ENCODE measurements around the gene FBXO31.

Gene FBXO31

DNA sequence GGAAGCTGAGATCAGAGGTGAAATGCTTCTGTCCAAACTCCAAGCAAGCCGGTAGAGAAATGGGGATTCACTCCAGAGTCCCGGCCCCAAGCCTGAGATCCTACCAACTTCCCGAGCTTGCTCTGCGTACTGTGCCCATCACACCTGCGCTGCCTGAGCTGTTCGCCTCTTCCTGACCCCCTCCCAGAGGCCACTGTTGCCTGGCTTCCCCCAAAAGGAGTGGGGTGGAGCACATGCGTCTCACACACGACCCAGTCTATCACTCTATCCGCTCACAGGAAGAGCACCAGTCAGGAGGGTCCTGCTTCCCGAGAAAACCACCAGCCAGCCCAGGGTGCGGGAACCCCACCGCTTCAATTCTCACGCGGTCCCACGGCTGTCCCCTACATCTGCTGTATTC is 52.9 kb downstream of the FBXO31 start:
- no peak overlapping the region for H3K4me3 ChIP-seq (ENCODE audit: low read length)
- no peak for DNase-seq (ENCODE audit: low read depth)
- TF ChIP-seq, protein P1, sequence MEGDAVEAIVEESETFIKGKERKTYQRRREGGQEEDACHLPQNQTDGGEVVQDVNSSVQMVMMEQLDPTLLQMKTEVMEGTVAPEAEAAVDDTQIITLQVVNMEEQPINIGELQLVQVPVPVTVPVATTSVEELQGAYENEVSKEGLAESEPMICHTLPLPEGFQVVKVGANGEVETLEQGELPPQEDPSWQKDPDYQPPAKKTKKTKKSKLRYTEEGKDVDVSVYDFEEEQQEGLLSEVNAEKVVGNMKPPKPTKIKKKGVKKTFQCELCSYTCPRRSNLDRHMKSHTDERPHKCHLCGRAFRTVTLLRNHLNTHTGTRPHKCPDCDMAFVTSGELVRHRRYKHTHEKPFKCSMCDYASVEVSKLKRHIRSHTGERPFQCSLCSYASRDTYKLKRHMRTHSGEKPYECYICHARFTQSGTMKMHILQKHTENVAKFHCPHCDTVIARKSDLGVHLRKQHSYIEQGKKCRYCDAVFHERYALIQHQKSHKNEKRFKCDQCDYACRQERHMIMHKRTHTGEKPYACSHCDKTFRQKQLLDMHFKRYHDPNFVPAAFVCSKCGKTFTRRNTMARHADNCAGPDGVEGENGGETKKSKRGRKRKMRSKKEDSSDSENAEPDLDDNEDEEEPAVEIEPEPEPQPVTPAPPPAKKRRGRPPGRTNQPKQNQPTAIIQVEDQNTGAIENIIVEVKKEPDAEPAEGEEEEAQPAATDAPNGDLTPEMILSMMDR (IDR thresholded peaks at IDR 0.05; ENCODE audit: insufficient read depth, low read depth, low read length, missing control alignments) = no peak

GRCh38 chr16:87330257-87330624 is 53.3 kb downstream of the FBXO31 start:
- TF ChIP-seq, protein P1 (IDR thresholded peaks at IDR 0.05; ENCODE audit: insufficient read depth, low read depth, low read length, missing control alignments) = no peak
- no peak for DNase-seq (ENCODE audit: low read depth)
- no peak overlapping the region for H3K4me3 ChIP-seq (ENCODE audit: low read length)

GRCh38 chr16:87329436-87330256 is 53.9 kb downstream of the FBXO31 start:
- TF ChIP-seq, protein P1 (IDR thresholded peaks at IDR 0.05; ENCODE audit: insufficient read depth, low read depth, low read length, missing control alignments) = no peak
- DNase-seq (ENCODE audit: low read depth) = no peak
- no peak overlapping the region for H3K4me3 ChIP-seq (ENCODE audit: low read length)

GRCh38 chr16:87328846-87329245 is 54.7 kb downstream of the FBXO31 start:
- TF ChIP-seq, protein P1 (IDR thresholded peaks at IDR 0.05; ENCODE audit: insufficient read depth, low read depth, low read length, missing control alignments) = no peak
- DNase-seq (ENCODE audit: low read depth) = peak; percentile 44
- H3K4me3 ChIP-seq (ENCODE audit: low read length) = no peak overlapping the region

DNA sequence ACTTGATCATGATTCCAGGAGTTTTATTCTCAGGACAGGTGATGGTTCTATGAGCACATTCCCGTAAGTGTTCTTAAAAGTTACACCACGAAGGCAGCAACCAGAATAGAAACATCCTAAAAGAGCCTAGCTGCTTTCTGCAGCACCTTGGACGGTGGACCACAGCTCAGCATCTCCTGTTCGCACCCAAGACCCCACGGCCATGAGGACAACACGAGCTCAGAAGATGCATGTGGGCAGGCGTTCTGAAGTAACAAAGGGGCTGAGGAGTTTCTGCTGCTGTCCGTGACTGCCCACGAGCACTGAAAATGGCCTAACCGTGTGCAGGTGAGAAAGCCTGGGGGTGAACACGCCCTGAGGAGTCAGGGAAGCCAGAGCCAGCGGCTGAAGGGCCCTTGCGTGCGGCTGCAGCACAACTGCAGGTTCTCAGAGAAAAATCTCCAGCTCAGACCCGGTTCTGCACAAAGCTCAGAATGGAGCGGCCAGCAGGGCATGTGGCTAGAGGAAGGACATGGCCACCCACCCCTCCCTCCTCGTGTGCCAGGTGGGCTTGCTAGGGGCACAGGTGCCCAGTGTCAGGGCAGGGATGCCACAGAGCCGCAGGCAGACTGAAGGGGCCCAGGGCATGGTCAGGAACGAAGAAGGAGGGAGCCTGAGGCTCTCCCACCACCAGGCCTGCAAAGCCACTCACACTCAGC is 55.6 kb downstream of the FBXO31 start:
- no peak overlapping the region for H3K4me3 ChIP-seq (ENCODE audit: low read length)
- DNase-seq (ENCODE audit: low read depth) = no peak
- TF ChIP-seq, protein P1 (IDR thresholded peaks at IDR 0.05; ENCODE audit: insufficient read depth, low read depth, low read length, missing control alignments) = no peak

GRCh38 chr16:87326151-87326571 is 57.4 kb downstream of the FBXO31 start:
- no peak for DNase-seq (ENCODE audit: low read depth)
- TF ChIP-seq, protein P1 (IDR thresholded peaks at IDR 0.05; ENCODE audit: insufficient read depth, low read depth, low read length, missing control alignments) = no peak
- H3K4me3 ChIP-seq (ENCODE audit: low read length) = no peak overlapping the region
